Measurements from ENCODE around the gene CCL11.

Gene CCL11

GRCh38 chr17:34257986-34258326 is 27.6 kb upstream of the CCL11 start:
- FAIRE-seq, result no peak

- FAIRE-seq, result no peak
These were observed 26.4 kb upstream of the CCL11 start for GRCh38 chr17:34259146-34259545.

- FAIRE-seq, result no peak
These were observed 24.7 kb upstream of the CCL11 start for GRCh38 chr17:34260861-34261260.

GRCh38 chr17:34261568-34262337 is 23.8 kb upstream of the CCL11 start:
- no peak for FAIRE-seq

- no peak for FAIRE-seq
These were observed 19.8 kb upstream of the CCL11 start for GRCh38 chr17:34265711-34266110.

GRCh38 chr17:34269969-34270368 is 15.6 kb upstream of the CCL11 start, which contains the start of gene CCL7:
TSS of gene CCL7 (plus strand) at chr17:34270221. CDS start at chr17:34270291, 70 bp downstream.
- FAIRE-seq, result no peak

- no peak for FAIRE-seq
These were observed 9.7 kb upstream of the CCL11 start for GRCh38 chr17:34275881-34276280.

GRCh38 chr17:34276826-34277225 is 8.7 kb upstream of the CCL11 start:
- FAIRE-seq, result no peak

GRCh38 chr17:34283571-34283970 is 2.0 kb upstream of the CCL11 start:
- no peak for FAIRE-seq

GRCh38 chr17:34287875-34288274 is 2.3 kb downstream of the CCL11 start:
- FAIRE-seq, result no peak

- no peak for FAIRE-seq
These were observed 5.0 kb downstream of the CCL11 start for GRCh38 chr17:34290586-34290985.

GRCh38 chr17:34291721-34292348 is 6.3 kb downstream of the CCL11 start:
- no peak for FAIRE-seq

GRCh38 chr17:34299027-34299426 is 13.5 kb downstream of the CCL11 start:
- no peak for FAIRE-seq

- no peak for FAIRE-seq
These were observed 14.5 kb downstream of the CCL11 start for GRCh38 chr17:34299956-34300577.

GRCh38 chr17:34300652-34301370 is 15.3 kb downstream of the CCL11 start:
- FAIRE-seq, result no peak

GRCh38 chr17:34301986-34302385 is 16.4 kb downstream of the CCL11 start:
- FAIRE-seq, result no peak

- FAIRE-seq, result no peak
These were observed 17.1 kb downstream of the CCL11 start for GRCh38 chr17:34302636-34303035.

- FAIRE-seq, result no peak
These were observed 18.1 kb downstream of the CCL11 start for GRCh38 chr17:34303606-34304005.

GRCh38 chr17:34305061-34305460 is 19.5 kb downstream of the CCL11 start:
- no peak for FAIRE-seq

GRCh38 chr17:34305606-34306005 is 20.1 kb downstream of the CCL11 start:
- FAIRE-seq, result no peak

GRCh38 chr17:34306466-34306865 is 20.9 kb downstream of the CCL11 start:
- no peak for FAIRE-seq

GRCh38 chr17:34307110-34307509 is 21.6 kb downstream of the CCL11 start:
- no peak for FAIRE-seq

GRCh38 chr17:34308371-34308770 is 22.8 kb downstream of the CCL11 start:
- no peak for FAIRE-seq

- FAIRE-seq, result no peak
These were observed 25.7 kb downstream of the CCL11 start for GRCh38 chr17:34311291-34311690.

All from G401.6 (cell line).